GM19351 (cell line): ENCODE measurements around the gene PSMD13.

Source experiments
- ATAC-seq: cut with Tn5 transposase; IDR thresholded peaks from one replicate; pipeline ENCODE4 v1.9.1; 2021; ENCODE audit warnings: mild to moderate bottlenecking, moderate library complexity; ENCODE audit not compliant: unreplicated experiment

Gene PSMD13

DNA sequence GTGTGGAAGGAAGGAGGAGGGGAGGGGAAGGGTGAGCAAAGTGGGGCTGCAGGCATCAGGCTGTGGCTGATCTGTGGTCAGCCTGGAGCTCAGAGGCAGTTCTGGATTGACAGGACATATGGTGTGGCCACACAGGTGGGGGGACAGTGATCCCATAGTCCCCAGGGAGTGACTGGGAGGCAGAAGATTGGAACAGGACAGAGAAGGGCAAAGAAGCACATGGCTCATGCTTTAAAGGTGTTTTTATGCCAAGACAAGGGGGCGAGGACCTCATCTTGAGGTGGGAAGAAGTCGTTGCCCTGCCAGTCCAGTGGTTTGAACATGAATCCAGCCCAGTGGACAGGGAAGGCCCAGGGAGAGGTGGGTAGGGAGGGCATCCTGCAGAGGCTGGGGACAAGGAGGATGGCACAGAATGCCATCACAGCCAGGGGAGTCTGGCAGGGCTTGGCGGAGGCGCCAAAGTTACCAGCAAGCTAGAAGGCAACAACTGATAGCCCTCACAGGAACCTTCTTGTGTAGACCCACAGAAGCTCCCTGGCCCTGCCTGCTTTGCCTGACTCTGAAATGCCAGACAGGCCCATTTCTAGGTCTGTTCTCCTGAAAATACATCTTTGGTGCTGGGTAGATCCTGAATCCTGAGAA lies 32.7 kb upstream of the PSMD13 start:
- no peak for ATAC-seq

DNA sequence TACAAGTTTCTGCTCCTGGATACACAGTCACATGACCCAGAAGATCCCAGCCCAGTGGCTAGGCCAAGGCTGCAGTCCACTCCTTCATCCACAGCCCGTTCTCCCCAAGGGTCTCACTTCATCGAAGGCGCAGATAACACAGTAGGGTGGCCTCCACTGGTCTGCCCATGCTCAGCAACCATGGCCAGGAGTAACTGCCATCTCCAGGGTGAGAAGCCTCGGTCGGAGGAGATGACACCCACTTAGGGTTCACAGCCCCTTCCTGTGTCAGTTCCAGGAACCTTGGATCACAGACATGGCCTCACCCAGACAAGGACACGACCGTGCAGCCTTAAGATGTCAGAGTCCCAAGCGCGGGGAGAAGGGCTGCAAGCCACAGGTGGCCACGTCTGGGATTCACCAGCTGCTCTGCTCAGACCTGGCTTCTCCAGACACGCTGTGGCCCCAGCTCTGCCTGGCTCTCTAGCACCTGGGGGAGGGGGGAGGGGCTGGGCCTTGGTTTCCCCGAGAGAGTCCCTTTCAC lies 32.1 kb upstream of the PSMD13 start:
- no peak for ATAC-seq

DNA sequence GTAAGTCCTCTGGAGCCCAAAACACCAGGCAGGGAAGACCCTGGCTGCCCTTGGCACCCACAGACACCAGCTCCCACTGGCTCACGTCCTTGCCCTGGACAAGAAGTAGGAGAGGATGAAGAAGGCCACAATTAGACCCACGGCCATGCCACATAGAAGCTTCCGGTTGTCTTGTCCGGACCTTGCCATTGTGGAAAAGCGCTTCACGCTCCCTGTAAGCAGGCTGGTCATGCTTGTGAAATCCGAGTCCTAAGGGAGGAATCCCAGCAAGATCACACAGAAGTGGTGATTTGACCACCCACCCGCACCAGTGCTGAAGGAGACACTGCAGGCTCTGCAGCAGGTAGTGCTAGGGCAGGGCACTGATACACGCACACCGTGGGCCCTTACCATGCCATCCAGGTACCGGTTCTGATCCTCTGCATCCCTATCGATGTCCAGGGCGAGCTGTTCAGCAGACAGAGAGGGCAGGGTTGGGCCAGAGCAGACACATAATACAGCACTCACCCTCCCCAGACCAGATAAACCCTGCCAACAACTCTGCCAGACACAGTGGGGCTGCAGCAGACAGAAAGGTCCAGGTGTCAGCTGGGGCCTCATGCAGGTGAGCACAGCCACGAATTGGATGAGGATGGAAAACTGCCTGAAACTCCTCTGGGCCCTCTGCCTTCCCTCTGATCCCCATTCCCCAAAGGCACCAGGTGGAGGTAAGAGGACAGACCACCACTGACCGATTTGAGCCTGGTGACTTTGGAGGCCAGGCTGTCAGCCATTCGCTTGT lies 31.4 kb upstream of the PSMD13 start:
- no peak for ATAC-seq

DNA sequence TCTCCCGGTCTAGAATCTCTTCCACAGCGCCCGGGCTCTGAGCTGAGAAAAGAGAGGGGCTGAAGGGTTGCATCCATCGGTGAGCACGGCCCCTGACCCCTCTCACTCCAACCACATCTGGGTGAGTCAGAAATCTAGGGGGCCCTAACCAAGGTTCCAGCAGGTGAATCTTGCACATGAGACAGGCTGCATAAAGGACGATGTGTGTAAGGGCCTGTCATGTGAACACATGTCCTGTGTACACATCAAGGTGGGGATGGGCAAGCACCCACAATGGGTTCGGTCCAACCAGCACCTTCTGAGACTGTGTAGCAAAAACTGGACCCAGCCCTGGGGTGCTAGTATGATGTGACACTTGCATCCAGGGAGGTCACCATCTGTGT lies 30.8 kb upstream of the PSMD13 start:
- ATAC-seq: no peak

DNA sequence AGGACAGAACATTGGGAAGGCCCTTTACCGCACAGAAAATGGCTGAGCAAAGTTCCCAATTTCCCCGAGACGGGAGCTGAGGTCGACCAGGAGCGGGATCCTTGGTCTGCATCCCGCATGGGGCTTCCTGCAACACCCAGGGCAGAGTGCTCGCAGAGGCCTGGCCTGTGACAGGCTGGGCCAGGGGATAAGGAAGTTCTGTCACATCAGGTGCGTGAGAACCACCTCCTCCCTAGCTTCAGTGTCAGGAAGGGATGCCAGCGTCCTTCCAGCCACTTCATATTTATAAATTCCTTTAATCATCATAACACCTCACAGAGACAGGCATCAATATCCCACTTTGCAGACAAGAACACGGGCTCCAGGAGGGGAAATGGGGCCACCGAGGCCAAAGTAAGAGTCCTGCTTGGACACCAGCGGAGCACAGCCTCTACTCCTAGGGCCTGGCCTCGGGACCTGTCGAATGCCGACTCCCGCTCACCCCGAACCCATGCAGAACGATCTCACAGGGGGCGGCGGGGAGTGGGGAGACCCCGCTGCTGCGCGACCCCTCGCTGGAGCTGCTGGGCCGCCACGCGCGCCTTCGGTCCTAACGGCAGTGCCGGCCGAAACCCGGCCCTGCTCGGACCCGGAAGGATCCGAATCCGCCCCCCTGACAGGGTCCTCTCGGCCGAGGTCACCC lies 30.1 kb upstream of the PSMD13 start:
- no peak for ATAC-seq

DNA sequence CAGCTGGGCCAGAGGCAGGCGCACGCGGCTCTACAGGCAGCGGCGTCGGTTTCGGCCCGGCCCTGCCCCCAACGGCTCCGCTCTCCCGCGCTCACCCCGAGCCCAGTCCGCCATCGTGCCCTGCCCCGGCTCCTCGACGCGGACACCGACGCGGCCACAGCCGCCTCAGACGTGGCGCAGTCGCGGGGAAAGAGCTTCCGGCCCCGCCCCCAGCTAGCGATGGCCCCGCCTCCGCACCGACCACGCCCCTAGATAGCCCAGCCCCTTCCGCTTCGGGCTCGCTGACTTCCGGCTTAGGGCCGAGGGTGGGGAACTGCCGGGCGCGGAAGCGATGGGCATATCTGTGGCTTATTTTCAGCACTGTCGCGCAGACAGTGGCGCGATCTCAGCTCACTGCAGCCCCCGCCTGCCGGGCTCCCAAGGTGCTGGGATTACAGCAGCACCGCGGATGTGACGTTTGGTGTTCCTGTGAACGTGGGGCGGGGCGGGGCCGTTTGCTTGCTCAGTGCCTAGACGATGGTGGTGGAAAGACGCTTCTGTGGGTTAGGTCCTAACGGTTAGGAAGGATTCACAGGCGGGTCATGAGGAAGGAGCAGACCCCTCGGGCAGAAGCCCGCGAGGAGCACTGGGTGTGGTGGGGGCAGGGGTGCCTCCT lies 29.4 kb upstream of the PSMD13 start, which contains the start of the genes BET1L and RIC8A:
TSS of gene BET1L (minus strand) at position 192 of the 655 bp plus-strand sequence. CDS start at position 114, 78 bp downstream.
TSS of gene RIC8A (plus strand) at position 501 of the 655 bp plus-strand sequence. CDS start 1,147 bp downstream, outside the sequence.
- peak; percentile 71 for ATAC-seq

DNA sequence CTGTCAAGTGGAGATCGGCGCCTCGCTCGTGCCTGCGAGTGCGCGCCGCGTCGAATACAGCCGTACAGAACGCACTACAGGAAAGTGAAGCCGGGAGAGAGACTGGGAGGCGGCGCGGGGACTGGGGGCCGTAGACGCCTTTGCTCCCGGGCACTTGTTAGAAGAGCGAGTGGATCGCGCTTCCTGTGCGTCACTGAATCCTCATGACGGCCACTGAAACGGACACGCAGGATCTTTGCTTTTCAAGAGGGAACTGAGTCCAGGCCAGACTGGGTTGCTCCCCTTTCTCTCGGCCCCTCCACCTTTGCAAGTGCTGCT lies 29.0 kb upstream of the PSMD13 start:
- no peak for ATAC-seq

DNA sequence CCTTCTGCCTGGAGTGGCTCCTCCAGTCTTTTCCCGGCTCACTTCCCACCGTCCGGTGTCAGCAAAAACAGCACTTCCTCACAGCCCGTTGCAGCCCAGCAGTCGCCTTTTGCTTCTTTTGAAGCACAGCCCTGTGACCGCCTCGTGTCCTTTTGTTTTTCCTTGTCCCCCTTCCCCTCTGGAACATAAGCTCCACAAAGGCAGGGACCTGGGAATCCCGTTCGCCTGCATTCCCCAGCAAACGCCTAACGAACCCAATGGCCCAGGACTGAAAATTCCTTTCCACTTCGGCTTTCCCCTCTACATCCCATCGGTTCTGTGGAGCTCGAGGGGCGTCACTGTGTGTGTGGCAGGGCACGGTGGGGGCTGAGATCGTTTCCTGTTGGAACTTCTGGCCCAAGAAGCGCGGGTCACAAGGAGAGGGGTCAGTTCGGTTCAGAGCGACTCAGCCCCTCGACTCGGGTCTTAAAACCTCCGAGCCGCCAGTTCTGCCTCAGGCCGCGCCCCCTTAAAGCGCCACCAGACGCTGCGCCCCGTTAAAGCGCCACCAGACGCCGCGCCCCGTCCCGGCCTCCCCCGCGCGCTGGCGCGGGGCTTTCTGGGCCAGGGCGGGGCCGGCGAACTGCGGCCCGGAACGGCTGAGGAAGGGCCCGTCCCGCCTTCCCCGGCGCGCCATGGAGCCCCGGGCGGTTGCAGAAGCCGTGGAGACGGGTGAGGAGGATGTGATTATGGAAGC lies 28.4 kb upstream of the PSMD13 start:
- ATAC-seq: peak; percentile 43

DNA sequence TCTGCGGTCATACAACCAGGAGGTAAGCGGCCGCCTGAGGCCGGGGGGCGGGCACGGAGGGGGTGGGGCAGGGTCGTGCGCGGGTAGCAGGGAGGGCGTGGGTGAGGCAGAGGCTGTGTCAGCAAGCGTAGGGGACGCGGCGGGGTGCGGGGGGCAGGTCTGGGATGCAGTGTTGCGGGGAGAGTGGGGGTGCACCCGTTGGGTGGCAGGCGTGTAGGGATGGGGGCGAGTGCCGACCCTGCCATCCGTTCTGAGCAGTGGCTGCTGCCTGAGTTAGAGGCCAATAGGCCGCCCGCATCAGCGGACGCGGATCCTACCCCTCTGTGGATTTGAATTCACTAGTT lies 27.9 kb upstream of the PSMD13 start:
- no peak for ATAC-seq

DNA sequence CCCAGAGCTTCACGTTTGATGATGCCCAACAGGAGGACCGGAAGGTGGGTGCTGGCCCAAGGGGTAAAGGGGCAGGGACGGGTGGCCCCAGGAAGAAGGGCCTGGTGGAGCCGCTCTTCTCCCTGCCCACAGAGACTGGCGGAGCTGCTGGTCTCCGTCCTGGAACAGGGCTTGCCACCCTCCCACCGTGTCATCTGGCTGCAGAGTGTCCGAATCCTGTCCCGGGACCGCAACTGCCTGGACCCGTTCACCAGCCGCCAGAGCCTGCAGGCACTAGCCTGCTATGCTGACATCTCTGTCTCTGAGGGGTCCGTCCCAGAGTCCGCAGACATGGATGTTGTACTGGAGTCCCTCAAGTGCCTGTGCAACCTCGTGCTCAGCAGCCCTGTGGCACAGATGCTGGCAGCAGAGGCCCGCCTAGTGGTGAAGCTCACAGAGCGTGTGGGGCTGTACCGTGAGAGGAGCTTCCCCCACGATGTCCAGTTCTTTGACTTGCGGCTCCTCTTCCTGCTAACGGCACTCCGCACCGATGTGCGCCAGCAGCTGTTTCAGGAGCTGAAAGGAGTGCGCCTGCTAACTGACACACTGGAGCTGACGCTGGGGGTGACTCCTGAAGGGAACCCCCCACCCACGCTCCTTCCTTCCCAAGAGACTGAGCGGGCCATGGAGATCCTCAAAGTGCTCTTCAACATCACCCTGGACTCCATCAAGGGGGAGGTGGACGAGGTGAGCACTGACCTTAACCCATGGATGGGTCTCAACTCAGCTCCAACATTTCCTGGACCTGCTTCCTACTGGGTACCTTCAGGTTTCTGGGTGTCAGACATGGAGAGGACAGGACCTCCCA lies 27.3 kb upstream of the PSMD13 start:
- ATAC-seq: no peak

DNA sequence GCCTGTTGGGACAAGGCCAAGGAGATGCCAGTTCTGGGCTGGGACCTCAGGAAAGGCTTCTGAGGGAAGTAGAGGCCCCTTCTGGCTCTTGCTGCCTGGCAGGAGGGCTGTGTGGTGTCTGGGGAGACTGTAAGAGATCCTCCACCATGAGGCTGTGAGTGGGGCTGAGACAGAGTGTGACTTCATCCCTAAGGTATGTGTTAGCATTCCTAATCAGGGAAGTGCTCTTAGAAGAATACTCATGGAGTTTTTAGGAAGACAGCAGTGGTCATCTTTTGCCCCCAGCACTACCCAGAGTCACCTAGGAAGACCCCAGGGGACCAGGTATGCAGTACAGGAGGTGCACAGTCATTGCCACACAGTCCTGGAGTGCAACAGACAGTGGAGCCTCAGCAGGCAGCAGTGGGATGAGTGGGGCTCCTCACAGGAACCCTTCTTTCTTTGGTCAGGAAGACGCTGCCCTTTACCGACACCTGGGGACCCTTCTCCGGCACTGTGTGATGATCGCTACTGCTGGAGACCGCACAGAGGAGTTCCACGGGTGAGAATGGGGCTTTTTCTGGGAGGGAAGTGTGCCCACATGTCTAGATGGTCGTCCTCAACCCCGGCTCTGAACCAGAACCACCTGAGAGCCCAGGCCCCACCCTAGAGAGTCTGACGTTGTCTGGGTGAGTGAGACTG lies 26.5 kb upstream of the PSMD13 start:
- ATAC-seq: no peak

DNA sequence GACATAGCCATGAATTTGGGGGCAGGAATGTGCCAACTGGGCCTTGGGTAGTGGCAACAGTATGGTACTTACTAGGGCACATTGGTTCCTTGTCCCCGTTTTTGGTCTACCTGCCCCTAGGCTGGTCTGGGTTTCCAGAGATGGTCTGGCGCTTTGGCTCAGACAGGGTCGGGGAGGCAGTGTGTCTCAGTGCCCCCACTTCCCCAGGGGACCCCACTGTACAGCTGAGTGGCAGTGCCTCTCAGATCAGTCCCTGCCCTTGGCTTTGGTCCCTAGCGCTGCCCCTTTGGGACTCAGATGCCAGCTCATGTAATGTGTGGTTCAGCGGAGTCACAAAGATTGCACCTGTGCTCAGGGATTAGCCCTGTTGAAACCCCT lies 26.0 kb upstream of the PSMD13 start:
- no peak for ATAC-seq

DNA sequence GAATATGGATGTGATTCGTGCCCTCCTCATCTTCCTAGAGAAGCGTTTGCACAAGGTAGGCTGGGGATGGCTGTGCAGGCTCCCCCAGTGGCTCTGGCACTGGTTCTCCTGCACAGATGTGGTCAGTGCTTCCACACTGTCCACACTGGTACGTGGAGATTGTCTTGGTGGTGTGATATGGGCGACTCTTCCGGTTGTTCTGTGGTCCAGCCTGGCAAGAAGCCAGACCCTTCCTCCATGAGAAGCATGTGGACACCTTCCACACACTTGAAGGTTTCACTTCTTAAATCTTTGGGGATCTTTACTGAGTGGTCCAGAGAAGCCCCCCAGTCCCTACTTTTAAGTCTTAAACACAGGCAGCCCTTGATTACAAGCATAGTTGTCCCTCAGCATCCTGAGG lies 25.5 kb upstream of the PSMD13 start:
- no peak for ATAC-seq

DNA sequence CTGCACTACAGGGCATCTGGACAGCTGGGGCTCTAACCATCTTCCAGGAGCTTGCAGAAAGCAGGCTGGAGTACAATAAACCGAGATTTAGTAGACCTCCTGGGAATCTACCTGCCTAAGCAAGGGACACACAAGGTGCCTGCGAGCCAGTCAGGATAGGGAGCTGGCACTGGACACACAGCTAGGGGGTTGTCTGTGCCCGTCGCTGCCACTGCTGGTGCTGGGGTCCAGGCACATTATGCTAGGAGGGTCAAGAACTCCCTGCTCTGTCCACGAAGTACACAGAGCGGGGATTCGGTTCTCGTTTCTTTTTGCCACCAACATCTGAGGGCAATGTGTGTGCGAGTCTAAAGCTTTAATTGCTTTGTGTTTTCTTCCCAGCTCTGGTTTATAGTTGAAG lies 25.0 kb upstream of the PSMD13 start:
- ATAC-seq: no peak

DNA sequence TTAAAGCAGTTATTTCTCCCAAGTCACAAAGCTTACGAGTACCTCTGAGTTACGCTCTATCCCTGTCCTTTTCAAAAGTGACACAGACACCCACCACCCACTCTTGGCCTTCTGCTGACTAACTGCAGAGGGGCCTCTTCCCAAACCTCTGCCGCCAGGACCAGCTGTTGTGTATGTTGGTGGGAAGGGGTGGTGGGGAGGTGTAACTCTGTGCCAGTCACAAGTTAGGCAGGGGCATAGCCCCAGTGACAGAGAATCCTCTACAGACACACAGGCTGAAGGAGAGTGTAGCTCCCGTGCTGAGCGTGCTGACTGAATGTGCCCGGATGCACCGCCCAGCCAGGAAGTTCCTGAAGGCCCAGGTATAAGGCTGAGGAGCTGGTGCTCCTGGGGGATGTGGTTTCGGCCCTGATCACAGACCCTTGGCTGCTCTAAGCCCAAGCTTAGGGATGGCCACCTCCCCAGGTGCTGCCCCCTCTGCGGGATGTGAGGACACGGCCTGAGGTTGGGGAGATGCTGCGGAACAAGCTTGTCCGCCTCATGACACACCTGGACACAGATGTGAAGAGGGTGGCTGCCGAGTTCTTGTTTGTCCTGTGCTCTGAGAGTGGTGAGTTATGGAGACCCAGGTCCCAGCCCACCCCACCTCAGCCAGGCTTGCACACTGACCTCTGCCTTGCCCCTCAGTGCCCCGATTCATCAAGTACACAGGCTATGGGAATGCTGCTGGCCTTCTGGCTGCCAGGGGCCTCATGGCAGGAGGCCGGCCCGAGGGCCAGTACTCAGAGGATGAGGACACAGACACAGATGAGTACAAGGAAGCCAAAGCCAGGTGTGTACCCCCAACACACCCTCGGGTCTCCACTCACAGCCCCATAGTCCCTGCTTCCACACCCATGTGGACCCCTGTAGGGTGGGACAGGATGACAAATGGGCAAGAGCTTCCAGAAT lies 24.4 kb upstream of the PSMD13 start:
- ATAC-seq: no peak

DNA sequence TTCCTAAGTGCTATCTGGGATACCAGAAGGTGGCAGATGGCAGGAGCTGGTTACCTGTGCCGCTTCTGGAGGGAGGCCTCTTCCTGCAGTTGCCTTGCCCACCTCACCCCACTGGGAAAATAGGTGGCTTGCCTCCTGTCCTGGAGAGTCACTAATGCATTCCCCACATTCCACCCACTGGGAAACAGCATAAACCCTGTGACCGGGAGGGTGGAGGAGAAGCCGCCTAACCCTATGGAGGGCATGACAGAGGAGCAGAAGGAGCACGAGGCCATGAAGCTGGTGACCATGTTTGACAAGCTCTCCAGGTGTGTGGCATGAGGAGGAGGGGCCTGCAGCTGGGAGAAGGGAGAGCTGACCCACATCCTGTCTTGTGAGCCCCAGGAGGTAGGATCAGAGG lies 23.7 kb upstream of the PSMD13 start:
- no peak for ATAC-seq

DNA sequence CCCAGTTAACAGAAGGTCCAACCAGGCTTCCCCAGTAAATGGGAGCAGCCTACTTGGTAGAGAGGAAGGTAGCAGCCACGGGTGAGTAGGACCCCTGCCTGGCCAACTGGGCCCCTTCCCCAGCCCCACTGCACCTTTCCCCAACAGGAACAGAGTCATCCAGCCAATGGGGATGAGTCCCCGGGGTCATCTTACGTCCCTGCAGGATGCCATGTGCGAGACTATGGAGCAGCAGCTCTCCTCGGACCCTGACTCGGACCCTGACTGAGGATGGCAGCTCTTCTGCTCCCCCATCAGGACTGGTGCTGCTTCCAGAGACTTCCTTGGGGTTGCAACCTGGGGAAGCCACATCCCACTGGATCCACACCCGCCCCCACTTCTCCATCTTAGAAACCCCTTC lies 22.7 kb upstream of the PSMD13 start:
- ATAC-seq: no peak

DNA sequence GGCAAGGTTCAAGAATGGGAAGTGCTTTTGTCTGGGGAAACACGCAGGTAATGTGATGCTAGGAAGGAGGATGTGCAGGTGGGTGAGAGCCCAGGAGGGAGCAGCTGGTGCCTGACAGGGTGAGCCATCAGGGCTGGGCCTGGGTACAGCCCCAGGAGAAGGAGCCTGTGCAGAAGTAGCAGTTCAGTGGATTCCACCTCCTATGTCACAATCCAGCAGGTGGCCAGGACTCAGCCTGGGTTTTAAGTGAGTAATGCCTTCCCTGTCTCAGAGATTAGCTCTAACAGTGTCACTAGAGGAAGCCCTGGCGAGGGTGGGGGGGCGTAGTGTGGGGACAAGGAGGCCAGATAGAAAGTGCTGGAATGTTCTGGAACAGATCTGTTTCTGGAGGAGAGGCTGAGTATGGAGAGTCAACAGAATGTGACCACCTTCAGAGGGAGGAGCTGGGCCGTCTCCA lies 21.2 kb upstream of the PSMD13 start:
- ATAC-seq: no peak
